22Rv1 (cell line): Measurements from ENCODE around the gene BATF3.

ENCODE experiments used
- H3K27ac ChIP-seq: fragments of 450-650 bp; 2 replicates; pipeline ENCODE4 v1.5.1; 2017
- CTCF ChIP-seq: fragments of 450-650 bp; IDR thresholded peaks from 2 replicates; pipeline ENCODE4 v1.5.1; 2017; ENCODE audit warnings: mild to moderate bottlenecking
- ZFX ChIP-seq: fragments of 450-650 bp; IDR thresholded peaks from 2 replicates; pipeline ENCODE4 v1.6.1; 2017; ENCODE audit warnings: antibody characterized with exemption, borderline replicate concordance

The BATF3 gene

DNA sequence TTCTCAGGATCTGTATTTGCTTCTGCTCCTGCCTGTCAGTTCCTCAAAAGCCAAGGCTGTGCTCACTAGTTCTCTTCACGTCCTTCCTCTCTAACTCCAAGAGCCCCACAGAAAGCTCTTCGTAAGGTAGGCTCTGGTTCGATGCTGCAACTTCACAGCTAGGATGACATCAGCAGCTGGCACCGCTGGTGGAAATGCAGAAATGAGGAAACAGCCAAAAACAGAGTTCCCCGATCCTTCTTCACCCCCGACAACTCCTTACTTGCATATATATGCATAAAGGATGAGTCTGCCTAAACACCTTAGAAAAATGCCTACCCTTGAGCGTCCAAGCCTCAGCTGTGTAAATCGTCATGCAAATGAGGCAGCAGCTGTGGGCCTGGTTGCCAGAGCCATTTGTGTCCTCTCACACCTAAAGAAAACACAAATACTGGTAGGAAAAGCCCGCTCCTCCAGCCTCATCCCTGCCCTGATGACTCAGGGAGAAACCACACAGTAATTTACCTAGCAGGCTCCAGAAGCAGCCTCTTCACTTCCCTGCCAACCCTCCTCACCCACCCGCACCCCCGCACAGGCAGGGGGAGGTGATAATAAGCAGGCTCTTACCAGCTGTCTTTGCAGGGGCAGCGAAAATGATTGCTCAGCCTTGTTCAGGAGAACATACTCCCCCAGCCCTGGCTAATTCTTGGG lies 28.2 kb downstream of the BATF3 start:
- no peak overlapping the region for H3K27ac ChIP-seq
- no peak for TF ChIP-seq CTCF
- no peak for TF ChIP-seq ZFX

DNA sequence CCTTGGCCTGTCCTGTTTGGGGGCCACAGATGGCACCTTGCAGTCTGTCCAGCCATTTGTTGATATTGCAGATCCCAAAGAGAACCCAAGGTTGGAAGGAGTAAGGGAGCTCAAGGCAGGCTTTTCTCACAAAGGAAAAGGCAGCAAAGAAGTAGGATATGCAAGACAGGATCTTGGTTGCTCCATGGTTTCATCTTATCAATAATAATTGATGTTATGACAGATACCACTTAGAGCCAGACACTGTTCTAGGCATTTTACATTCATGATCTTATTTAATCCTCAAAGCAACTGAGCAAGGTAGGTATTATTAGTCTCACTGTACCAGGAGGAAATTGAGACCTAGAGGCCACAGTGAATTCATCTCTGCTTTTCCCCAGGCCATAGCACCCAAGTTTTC lies 28.8 kb downstream of the BATF3 start:
- no peak overlapping the region for H3K27ac ChIP-seq
- TF ChIP-seq CTCF (no peak), ZFX (no peak)

GRCh38 chr1:212670301-212670700 lies 29.3 kb downstream of the BATF3 start:
- no peak for TF ChIP-seq CTCF
- TF ChIP-seq ZFX = no peak
- no peak overlapping the region for H3K27ac ChIP-seq

DNA sequence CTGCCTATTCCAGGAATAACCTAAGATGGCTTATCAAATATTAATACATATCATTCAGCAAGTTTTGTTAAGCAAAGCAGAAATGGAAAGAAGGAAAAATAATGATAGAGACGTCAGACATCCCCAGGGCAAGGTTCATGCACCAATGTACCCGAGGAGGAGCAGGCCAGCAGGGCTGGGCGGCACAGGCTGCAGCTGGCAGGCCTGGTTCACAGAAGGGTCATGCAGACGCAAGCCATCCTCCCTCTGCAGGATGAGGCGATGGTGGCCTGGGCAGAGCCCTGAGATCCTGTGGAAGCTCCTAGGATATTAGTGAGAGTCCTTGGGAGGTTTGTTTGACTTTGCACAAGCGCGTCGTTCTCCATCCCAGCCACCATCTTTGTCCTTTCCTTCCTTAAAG lies 30.0 kb downstream of the BATF3 start:
- no peak overlapping the region for H3K27ac ChIP-seq
- TF ChIP-seq ZFX (no peak), CTCF (no peak)

DNA sequence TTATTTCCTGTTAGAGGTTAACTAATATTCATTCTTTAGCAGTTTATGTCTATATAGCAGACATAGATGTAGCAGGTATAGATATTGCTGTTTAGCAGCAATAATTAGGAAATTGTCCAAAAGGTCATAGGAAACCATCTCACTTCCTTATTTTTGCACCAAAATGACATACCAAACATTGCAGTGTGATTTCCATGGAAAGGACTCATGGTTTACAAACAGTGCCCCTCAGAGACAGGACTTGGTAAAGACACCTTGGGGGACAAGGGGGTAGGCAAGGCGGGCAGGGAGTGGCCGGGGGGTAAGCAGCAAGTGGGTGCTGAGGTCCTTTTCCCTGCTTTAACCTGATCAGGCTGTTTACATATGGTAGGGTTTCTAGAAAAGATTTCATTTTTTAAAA lies 30.5 kb downstream of the BATF3 start:
- no peak overlapping the region for H3K27ac ChIP-seq
- no peak for TF ChIP-seq ZFX
- no peak for TF ChIP-seq CTCF

DNA sequence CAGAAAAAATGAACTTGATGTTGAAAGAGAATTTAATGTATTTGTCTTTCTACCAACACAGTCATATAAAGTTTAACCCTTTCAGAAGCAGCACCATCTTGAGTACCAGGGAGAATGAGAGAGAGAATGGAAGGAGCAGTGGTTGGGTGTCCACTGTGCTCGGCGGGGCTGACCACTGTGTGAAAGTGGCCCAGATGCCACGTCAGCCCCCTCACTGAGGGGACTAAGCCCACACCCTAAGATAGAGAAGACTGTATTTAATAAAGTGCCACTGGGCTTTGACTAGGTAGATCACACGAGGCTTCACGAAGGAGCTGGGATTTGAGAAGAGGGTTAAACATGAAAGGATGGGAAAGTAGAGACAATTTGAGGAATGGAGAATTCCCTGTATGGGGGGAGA lies 31.2 kb downstream of the BATF3 start:
- no peak overlapping the region for H3K27ac ChIP-seq
- TF ChIP-seq ZFX = no peak
- no peak for TF ChIP-seq CTCF

DNA sequence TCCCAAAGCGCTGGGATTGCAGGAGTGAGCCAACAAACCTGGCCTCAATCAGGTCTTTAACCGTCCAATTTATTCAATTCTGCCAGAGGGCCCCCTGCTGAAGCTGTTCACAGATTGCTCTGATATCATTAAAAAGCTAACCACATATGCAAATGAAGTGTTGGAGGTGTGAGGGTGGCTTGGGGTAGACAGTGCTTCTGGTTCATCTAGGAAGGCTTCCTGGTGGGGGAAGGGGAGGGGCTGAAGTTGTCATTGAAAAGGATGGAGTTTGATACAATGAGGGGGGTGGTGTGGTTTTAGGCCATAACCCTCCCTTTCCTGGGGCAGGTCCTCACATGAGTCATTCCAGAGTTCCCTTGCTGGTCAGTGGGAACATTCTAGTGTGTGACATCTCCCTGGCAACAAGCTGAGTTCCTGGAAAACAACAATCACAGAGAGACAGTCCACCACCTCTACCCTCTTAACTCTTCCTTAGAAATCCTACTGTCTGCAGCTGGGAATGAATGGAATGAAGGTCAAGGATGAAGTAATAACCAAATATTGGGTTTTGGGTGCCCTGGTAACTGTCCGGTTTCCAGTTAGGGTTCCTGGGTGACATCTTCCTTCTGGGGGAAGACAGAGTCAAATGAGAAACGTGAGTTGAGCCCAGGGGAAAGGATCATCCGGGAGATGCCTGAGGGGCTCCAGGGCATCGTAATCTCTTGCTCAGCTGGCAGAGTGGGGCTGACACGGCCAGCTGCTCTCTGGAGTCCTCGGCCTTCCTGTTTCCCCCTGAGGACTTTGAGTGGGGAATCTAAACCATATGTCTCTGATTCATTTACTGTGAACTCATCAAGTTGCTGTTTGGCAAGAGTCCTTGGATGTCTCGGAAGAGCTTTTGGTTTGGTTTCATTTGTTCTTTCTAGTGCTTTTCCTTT lies 32.2 kb downstream of the BATF3 start:
- TF ChIP-seq ZFX (no peak), CTCF (no peak)
- H3K27ac ChIP-seq = no peak overlapping the region
